Central memory CD4-positive, alpha-beta T cell (primary cell): ENCODE measurements around the gene ZNF217.
"Not testable (repeated sequence)": the region's sequence is repeated elsewhere in the genome, so short reads cannot be mapped to it uniquely, and the experiment has no call there.

Source experiments
- DNase-seq: peaks from one replicate; pipeline ENCODE4 v3.0.0; 2022

Gene ZNF217

DNA sequence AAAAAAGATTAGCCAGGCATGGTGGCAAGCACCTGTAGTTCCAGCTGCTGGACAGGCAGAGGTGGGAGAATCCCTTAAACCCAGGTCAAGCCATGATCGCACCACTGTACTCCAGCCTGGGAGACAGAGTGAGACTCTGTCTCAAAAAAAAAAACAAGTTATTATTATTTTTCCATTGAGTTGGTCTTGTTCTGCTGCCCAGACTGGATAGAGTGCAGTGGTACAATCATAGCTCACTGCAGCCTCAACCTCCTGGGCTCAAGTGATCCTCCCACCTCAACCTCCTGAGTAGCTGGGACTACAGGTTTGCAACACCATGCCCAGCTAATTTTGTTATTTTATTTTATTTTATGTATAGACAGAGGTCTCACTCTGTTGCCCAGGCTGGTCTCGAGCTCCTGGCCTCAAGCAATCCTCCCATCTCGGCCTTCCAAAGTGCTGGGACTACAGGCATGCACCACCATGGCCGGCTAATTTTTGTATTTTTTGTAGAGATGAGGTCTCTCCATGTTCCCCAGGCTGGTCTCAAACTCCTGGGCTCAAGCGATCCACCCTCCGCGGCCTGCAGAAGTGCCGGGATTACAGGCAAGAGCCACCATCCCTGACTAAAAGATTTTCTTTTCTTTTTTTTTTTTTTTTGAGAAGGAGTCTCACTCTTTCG, 31.4 kb downstream of the ZNF217 start:
- DNase-seq = not testable (repeated sequence)

DNA sequence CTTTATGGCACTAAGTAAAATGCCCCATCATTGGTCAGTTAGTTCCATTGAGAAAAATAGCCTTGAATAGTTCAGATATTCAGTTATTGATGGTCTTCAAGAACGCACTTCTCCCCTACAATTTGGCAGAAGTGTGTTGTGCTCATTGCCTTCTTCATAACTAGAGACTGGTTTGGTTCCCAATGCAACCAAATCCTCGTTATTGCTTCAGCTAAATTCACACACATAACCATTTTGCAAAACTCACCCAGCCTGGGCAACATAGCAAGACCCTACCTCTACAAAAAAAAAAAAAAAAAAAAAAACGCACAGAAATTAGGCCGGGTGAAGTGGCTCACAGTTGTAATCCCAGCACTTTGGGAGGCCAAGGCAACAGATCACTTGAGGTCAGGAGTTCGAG, 32.1 kb downstream of the ZNF217 start:
- DNase-seq = no peak

DNA sequence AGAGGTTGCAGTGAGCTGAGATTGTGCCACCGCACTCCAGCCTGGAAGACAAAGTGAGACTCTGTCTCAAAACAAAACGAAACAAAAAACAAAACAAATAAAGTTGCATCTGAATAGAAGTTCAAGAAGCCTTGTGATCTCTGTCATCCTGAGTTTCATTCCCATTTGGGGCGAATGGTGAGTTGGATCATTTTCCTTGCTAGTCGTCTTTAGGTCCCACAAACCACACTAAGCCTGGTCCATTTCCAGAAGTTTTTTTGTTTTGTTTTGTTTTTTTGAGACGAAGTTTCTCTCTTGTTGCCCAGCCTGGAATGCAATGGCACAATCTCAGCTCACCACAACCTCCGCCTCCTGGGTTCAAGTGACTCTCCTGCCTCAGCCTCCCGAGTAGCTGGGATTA, 33.8 kb downstream of the ZNF217 start:
- no peak for DNase-seq

DNA sequence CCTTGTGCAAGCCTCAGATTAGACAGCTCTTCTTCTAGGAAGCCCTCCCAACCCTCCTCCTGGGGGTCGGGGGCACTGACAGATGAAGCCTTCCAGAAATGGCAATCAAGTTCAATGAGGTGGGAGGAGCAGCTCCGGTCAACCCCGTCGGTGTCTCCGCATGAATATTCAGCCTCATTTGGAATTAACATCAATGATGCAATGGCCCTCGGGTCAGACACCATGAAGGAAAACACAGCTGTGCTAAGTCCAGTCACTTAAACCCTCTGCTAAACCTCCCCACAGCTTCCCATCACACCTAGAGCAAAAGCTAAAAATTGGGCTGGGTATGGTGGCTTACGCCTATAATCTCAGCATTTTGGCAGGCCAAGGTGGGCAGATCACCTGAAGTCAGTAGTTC, 36.5 kb downstream of the ZNF217 start:
- DNase-seq = no peak

DNA sequence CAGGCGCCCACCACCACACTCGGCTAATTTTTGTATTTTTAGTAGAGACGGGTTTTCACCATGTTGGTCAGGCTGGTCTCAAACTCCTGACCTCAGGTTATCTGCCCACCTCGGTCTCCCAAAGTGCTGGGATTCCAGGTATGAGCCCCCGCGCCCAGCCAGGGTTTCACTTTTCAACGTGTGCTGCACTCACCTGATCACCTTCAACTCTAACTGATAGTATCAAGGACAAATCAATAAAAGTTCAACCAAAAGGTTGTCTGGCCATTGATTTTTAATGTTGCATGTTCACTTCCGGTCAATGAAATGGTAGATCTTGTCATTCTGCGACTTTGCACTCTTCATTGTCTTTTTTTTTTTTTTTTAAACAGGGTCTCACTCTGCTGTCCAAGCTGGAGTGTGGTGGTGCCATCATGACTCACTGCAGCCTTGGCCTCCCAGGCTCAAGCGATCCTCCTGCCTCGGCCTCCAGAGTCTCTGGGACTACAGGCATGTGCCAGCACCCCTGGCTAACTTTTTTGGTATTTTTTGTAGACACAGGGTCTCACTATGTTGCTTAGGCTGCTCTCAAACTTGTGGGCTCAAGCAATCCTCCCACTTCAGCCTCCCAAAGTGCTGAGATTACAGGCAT, 37.3 kb downstream of the ZNF217 start:
- DNase-seq = no peak

DNA sequence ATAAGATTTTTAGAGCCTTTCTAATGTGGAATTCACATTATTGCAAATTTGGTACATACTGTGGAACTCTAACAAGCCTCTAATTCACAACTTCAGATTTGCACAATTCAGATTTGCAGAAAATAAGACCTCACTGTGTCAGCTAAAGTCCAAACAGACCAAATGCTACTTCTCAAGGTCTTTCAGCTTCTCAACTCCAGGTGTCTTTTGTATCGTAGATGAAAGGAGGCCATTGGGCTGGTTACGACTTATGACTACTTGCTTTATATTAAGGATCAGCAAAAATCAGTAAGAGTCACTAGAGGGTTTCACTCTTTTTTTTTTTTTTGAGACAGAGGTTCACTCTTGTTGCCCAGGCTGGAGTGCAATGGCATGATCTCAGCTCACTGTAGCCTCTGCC, 37.8 kb downstream of the ZNF217 start:
- no peak for DNase-seq

DNA sequence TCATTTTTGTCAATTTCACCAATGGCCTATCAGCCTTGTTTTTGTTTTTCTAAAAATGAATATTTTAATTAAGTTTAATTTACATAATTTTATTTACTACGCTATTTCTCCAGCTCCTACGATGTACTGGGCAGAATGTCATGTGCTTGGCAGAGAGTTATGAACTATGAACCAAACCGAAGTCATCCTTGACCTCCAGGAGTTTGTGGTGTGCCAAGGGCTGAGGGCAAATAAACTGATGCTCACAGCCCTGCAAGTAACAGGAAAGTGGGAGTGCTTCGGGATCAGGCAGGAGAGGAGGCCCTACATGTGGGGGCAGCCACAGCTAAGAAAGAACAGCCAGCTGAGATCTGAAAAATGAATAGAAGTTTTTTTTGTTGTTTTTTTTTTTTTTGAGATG, 38.6 kb downstream of the ZNF217 start:
- DNase-seq = no peak

DNA sequence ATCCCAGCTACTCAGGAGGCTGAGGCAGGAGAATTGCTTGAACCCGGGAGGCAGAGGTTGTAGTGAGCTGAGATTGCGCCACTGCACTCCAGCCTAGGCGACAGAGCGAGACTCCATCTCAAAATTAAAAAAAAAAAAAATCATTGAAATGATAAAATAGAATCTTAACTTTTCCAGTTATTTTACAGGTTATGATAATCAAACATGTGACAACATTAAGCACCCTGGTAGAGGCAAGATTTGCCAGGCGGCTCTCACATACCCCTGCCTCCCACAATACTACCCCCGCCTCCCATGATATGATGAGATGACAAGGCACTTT, 41.1 kb downstream of the ZNF217 start:
- not testable (repeated sequence) for DNase-seq

DNA sequence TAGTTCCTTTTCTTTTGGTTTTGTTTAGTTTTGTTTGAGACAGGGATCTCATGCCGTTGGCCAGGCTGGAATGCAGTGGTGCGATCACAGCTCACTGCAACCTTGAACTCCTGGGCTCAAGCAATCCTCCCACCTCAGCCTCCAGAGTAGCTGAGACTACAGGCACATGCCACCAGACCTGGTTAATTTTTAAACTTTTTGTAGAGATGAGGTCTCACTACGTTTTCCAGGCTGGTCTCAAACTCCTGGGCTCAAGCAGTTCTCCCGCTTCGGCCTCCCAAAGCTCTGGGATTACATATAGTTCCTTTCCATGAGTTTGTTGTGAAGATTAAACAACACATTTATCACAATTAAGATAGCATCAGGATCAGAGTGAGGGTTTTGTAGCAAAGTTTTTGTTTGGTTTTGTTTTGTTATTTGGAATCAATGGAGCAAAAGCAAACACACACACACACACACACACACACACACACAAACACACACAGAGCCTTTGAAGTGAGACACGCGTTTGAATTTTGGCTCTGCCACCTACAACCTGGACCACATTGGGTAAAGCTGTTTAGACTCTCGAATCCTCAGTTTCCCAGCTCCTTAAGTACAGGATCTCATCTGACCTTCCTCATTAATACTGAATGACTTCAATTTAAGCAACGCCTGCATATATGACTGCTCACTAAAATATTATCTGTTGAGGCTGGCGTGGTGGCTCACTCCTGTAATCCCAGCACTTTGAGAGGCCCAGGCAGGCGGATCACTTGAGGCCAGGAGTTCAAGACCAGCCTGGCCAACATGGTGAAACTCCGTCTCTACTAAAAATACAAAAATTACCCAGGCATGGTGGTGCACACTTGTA, 41.7 kb downstream of the ZNF217 start:
- DNase-seq = not testable (repeated sequence)

DNA sequence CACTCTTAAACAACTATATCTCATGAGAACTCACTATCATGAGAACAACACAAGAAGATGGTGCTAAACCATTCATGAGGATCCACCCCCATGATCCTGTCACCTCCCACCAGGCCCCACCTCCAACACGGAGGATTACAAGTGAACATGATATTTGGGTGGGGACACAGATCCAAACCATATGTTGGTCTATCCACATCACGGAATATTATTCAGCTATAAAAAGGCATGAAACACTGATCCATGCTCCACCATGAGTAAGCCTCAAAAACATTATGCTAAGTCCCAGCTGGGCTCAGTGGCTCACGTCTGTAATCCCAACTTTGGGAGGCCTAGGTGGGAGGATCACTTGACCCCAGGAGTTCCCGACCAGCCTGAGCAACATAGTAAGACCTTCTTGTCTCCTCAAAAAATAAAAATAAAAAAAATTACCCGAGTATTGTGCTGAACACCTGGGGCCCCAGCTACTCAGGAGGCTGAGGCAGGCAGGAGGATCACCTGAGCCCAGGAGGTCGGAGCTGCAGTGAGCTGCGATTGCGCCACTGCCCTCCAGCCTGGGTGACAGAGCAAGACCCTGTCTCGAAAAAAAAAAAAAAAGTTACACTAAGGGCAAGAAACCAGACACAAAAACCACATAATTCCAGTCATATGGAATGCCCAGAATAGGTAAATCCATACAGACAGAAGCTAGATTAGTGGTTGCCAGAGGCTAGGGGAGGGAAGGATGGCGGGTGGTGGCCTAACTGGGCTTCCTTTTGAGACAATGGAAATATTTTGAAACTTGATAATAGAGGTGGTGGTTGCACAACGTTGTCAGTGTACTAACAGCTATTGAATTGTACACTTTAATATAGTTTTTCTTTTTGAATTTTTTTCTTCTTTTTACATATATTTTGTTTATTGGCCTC, 43.1 kb downstream of the ZNF217 start:
- no peak for DNase-seq

DNA sequence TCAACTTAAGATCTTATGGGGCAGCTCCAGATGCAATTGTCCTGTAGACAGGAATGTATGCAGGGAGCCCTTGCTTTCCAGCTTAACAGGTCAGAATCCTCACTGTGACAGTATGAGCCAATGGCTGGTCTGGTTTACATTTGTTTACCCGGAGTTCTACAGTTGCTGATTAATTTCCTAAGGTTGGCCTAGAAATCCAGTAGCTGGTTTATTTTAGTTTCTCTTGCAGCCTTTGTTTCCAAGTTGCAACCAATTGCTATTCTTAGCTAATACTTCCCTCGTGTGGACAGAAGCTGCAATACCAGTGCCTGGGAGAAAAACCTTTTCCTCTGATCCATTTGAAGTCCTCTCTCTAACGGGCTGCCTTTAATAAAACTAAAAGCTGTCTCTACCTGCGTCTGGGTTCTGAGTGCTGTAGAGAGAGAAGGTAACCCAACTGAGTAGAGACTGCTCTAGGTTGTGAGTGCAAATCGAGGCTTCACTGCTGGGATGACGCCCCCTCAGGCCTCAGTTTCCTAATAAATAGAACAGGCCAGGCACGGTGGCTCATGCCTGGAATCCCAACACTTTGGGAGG, 45.9 kb downstream of the ZNF217 start:
- peak; percentile 21 for DNase-seq

DNA sequence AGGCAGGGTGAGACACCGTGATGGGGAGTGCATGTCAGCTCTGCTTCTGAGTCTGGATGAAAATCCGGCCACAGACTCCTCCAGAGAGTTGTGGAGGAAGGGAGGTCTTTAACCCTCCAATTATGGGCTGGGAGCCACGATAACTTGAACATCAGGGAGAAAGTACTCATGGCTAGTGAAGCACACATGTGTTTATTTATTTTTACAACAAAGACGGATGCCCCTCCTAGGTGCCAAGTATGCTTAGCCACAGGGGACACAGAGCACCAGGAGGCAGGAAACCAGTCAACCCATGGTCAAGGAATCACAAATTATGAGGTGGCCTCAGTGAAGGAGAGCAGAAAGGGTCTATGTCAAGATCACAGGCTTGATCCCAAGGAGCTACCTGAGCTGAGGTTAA, 54.1 kb downstream of the ZNF217 start:
- DNase-seq = no peak

DNA sequence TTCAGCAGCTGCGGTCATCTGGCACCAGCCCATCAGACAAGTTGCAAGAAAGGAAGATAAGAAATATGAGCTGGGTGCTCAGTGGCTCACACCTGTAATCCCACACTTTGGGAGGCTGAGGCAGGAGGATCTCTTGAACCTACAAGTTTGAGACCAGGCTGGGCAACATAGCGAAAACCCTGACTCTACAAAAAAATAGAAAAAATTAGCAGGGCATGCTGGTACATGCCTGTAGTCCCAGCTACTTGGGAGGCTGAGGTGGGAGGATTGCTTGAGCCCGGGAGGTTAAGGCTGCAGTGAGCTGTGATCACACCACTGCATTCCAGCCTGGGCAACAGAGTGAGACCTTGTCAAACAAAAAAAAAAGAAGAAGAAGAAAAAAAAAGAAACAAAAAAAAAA, 57.3 kb downstream of the ZNF217 start:
- not testable (repeated sequence) for DNase-seq

DNA sequence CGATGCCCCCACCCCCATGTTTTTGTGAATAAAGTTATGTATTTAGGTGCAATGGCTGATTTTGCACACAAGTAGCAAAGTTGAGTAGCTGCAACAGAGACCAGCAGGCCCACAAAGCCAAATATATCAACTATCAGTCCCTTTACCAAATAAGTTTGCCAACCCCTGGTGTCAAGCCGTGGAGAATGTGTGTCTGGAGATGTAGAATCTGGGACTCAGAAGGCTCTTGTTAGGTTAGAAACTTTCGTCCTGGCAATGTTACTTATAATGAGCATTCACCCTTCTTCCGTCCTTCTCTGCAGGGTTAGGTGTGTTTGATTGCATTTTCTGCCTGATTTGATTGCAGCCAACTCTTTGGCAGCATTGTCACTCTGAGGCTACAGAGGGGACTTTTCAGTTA, 57.8 kb downstream of the ZNF217 start:
- DNase-seq = no peak

DNA sequence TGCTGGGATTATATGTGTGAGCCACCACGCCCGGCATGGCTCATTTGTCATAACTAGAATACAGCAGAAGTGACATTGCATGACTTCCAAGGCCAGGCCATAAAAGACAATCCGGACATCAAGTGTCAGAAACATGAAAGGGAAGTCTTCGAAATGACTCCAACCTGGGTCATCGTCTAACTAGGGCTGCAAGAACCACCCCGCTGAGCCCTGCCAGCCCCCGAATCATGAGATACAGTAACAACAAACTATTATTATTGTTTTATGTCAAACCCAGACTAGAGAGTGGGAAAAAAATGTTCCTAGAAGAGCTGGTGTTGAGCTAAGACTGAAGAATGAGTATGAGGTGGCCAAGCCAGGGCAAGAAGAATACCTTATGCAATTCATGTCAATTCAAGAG, 59.6 kb downstream of the ZNF217 start:
- no peak for DNase-seq

DNA sequence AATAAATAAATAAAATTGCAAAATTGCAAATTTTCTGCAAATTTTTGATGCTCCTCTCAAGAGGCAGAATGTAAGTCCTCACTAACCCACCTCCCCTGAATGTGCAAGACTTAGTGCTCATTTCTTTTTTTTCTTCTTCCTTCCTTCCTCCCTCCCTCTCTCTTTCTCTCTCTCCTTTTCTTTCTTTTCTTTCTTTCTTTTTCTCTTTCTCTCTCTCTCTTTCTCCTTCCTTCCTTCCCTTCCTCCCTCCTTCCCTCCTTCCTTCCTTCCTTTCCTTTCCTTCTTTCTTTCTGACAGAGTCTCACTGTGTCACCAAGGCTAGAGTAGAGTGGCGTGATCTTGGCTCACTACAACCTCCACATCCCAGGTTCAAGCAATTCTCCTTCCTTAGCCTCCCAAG, 60.1 kb downstream of the ZNF217 start:
- no peak for DNase-seq

DNA sequence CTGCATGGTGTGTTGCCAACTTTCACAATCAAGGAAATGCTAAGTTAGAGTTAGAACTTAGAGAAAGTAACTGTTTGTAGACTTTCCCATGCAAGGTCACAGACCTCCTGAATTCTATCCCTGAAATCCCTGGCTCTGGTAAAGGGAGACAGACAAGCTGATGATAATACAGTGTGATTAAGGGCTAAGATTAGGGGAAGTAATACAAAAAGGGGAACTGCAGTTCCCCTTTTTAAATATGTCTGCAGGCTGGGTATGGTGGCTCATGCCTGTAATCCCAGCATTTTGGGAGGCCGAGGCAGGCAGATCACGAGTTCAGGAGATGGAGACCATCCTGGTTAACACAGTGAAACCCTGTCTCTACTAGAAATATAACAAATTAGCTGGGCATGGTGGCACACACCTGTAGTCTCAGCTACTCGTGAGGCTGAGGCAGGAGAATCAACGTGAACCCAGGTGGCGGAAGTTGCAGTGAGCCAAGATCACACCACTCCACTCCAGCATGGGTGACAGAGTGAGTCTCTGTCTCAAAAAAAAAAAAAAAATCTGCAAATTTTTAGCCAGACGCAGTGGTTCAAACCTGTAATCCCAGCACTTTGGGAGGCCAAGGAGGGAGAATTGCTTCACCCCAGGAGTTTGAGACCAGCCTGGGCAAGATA, 60.9 kb downstream of the ZNF217 start:
- not testable (repeated sequence) for DNase-seq

DNA sequence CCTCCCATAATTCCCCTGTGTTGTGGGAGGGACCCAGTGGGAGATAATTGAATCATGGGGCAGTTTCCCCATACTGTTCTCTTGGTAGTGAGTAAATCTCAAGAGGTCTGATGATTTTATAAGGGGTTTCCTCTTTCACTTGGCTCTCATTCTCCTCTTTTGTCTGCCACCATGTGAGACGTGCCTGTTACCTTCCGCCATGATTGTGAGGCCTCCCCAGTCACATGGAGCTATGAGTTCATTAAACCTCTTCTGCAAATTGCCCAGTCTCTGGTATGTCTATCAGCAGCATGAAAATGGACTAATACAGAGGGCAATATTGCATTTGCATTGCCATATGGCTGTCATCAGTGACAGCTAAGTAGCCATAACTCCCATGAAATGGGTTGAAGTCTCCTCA, 63.2 kb downstream of the ZNF217 start:
- DNase-seq = no peak

DNA sequence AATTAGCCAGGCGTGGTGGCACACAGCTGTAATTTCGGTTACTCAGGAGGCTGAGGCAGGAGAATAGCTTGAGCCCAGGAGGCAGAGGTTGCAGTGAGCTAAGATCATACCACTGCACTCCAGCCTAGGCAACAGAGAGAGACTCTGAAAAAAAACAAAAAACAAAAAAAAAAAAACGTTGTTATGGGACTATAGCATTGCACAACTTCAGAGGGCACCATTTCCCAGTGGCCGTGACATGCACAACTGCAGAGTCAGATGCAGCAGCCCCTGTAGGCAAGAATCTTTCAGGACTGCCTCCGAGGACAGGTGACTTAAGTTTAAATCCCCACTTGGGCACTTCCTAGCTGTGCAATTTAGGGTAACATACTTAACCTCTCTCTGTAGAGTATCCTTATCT, 64.0 kb downstream of the ZNF217 start:
- no peak for DNase-seq

DNA sequence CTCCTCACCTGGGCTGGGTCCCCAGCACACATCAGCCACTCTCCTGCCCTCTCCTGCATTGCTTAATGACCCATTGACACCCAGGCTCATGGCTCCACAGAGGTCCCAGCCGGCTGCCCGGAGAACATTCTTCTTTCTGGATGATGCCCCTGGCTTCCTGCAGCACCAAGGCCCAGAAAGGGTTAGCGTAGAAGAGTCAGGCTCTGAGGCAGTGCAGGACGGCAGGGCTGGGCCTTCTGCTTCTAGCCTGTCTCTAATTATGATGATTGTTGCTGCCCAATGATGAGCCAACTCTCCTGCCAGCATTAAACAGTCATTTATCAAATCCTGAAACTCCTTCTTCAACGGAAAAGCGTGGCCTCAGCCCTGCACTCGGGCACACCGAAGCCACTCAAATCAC, 66.4 kb downstream of the ZNF217 start:
- DNase-seq = no peak

DNA sequence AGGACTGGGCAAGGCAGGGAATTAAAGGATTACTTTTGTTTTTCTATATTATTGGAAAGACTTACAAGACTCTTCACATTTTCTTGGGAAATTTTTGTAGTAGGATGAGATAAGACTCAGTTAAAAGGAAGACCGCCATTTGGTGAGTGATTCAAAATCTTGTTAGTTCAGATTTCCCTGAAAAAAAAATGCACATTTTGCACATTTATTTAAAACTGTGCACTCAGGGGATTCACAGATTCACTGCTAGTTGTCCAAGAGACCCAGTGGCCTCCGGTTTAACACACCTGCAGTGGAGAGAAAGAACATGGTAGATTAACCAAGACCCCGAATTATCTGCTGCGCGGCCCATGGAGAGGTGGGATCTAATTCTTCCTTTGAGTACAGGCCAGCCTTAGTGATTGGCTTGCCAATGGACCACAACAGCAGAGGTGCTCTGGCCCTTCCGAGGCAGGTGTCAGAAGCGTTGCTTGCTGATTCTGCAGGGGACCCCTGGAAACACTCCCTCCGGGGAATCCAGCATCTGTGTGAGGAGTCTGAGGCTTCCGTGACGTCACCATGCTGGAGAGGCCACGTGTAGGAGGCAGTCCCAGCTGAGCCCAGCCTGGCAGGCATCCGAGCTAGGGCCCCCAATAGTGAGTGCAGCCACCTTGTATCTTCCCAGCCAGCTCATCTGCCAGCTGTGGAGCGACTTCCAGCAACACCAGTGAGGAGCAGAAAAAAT, 68.9 kb downstream of the ZNF217 start:
- no peak for DNase-seq
